HG03103 (cell line): Measurements from ENCODE around the gene LMF1.

Experiments used
- ATAC-seq: cut with Tn5 transposase; IDR thresholded peaks from one replicate; pipeline ENCODE4 v1.9.1; 2021; ENCODE audit warnings: low read depth; ENCODE audit not compliant: unreplicated experiment

Gene LMF1

GRCh38 chr16:854808-855410 lies 115.9 kb downstream of the LMF1 start:
- ATAC-seq, result no peak

DNA sequence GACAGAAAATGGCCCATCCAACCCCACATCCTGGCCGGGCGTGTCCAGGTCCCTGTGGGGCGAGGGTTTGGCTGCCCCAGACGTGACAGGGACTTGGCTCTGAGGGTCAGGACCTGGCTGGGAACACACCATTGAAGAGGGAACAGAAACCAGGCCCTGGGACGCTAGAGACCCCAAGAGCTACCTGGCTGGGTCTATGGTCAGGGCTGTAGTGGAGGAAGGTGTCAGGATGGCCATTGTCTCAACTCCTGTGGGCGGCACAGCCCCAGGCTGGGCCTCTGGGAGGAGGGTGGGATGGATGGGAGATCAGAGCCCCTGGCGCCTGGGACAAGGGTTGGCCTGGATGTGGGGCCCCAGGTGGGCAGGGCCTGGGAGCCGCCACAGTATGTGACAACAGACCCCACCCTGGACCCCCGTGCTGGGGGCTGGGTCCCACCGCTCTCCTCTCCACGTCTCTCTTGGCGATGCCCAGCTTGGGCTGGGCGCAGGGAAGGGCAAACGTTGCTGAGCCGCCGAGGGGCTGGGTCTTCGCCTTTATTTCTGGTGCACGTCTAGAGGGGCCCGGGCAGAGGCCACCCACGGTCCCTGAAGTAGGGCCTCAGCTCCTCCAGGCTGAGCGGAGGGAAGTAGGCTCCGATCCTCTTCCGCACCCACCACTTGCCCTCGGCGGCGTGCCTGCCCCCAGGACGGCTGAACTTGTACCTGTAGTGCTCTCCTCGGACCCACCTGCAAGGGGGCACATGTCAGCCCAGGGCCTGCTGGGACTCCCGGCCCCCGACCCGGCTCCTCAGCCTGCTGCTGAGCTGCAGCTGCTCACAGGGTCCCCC lies 116.6 kb downstream of the LMF1 start:
- no peak for ATAC-seq

GRCh38 chr16:853306-853705 lies 117.5 kb downstream of the LMF1 start:
- ATAC-seq, result no peak

DNA sequence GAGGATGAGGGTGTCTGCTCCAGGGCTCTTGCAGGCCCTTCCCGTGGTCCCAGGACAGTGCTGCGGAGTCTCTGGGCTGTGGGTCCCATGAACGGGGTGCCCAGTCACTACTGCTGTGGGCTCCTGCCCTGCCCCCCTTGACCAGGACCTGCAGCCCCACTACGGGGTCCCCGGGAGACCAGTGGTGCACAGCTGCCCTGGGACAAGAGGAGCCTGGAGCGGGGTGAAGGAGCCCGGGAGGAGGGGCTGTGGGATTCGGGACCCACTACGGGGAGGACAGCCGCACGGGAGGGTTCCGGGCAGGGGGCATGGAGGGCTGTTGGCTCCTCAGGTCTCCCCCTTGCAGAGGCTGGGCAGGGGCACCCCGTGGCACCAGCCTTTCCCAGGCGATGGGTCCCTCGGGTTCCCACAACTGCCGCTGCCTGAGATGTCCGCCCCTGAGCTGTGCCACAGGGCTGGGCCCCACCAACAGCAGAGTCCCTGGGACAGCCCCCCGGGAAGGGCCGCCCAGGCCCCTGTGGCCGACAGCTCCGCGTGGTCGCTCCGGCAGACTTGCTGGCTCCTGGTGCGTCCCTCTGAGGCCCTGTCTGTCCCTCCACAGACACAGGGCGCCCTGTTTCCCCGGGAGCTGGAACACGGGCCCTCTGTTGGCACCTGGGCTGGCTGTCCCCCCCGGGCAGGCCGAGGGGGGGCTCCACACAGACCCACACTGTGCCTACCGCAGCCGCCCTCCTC lies 118.2 kb downstream of the LMF1 start:
- no peak for ATAC-seq

DNA sequence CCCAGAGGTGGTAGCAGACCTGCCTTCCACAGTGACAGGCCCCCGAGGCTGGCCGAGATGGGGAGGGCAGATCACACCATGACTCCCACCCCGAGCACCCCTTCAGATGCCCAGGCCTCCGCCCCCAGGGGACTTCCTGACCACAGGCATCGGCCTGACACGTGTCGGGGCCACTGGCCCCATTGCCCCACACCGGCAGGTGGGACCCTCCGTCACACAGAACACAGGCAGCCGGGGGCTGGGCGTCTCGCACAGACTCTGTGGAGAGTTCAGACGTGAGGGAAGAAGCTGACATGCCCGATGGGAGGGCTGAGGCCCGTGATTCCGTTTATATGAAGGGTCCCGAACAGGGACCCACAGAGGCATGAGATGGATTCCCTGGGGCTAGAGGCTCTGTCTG lies 118.9 kb downstream of the LMF1 start:
- ATAC-seq, result no peak

DNA sequence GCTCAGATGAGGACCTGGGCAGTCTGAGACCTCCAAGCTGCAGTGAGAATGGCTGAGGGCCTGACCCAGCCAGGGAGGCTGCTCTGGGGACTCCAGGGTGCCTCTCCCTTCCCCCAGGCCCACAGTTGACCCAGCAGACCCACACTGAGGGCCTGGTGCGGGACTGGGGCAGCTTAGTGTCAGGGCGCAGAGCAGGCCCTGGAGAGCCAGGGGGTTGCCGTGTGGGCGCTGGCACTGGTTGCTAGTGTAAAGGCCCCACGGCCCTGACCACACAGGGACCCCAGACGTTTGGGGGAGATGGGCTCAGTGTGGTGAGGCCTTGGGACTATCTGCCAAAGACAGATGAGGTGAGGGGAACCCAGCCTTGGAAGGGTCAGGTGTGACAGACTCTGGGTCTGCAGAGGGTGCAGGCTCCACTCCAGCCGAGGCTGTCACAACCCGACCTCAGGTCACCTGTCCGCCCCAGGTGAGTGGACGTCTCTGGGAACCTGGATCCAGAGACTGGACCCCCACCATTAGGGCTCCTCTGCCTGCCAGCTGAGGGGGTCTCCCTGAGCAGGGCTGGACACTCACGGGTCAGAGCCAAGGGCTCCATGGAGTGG lies 119.5 kb downstream of the LMF1 start:
- no peak for ATAC-seq

GRCh38 chr16:850668-851067 lies 120.1 kb downstream of the LMF1 start:
- no peak for ATAC-seq

GRCh38 chr16:848510-849253 lies 122.1 kb downstream of the LMF1 start:
- ATAC-seq, result no peak

DNA sequence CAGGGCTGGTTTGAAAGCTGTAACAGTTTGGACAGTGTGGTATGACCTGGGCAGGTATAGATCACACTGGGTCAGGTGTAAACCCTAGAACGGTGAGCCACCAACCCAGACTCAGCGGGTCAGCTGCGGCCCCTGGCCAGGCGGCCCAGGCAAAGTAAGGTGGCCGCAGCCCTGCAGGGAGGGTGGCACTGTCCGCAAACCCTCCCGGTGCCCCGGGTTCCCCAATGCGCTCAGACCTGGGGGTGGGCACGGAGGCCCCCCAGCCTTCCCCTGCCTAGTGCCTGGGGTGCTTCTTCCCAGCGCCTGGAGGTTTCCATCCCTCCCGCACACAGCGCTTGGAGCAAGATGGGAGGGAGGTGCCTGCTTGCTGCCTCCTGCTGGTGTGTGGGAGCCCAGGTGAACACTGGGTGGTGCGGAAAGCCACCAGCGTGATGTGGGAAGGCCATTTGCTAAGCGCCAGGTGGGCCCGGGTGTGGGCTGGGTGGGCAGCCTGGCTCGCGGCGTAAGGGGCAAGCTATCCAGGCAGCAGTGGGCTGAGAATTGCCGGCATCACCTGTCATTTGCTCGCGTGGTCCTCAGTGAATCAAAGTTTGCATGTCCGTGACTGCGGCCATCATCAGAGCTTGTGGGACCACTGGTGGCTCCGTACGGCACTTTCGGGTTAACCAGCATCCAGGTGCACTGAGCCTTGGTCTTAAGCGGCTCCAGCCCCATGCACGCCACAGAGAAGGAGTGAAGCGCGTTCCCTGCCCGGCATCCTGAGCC lies 122.9 kb downstream of the LMF1 start:
- ATAC-seq, result no peak

GRCh38 chr16:847151-847550 lies 123.6 kb downstream of the LMF1 start:
- ATAC-seq, result no peak

- no peak for ATAC-seq
Observed at GRCh38 chr16:845351-845745, 125.4 kb downstream of the LMF1 start.

GRCh38 chr16:844638-845350 lies 126.0 kb downstream of the LMF1 start:
- ATAC-seq, result no peak

- ATAC-seq, result no peak
Observed at GRCh38 chr16:843771-844170, 127.0 kb downstream of the LMF1 start.

DNA sequence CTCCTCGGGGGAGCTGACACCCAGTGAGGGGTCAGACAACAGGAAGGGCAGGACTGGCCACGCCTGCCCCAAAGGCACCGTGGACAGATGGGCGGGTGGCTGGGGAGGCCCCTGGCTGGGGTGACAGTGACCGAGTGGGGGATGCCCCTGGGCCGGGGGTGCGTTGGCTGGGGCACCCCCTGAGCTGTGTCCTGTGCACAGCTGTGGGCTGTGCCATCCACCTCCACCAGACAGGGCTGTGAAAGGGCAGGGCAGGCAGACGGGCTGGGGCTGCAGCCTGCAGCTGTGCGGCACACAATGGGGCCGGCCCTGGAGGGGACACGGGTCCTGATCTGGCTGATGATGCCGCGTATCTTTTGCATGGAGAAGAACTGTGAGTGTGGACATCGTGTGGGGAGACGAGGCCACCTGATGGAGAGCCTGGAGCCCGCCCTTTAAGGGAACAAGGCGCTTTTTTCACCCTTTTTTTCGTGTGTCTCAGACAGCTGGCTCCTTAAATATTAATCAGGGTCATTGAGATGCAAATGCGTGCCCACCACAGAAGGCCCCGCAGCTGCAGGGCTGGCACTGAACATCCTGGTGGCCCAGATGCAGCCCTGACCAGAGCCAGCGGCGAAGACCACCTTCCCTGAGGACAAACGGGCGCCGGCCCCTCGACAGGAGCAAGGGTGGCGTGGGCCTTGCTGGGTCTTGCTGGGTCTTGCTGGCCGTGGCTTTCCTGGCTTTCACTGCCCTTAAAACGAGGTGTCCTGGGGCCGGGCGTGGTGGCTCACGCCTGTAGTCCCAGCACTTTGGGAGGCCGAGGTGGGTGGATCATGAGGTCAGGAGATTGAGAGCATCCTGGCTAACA lies 127.8 kb downstream of the LMF1 start:
- no peak for ATAC-seq

GRCh38 chr16:842061-842476 lies 128.7 kb downstream of the LMF1 start:
- no peak for ATAC-seq

- no peak for ATAC-seq
Observed at GRCh38 chr16:841455-842060, 129.2 kb downstream of the LMF1 start.

- ATAC-seq, result no peak
Observed at GRCh38 chr16:840561-841454, 130.0 kb downstream of the LMF1 start.
